ENCODE measurements around the gene PPID.
"Not testable (repeated sequence)": the region's sequence is repeated elsewhere in the genome, so short reads cannot be mapped to it uniquely, and the experiment has no call there.

The PPID gene

DNA sequence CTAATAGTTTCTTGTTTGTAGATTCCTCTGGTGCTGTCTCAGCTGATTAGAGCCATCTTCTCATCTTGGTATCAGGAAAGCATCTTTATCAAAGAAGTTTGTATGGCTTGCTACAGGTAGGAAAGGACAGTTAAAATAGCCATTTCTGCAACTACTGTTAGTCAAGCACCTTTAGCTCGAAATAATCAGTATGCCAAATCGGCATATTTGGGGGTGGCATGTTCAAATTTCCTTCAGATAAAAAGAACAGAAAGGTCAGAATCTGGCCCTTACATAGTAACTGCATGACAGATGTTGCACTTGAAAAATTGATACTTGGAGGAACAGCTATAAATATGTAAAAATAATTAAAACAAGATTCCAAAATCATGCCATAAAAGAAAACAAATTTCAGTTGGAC lies 56.3 kb downstream of the PPID start:
- DNase-seq: no peak

DNA sequence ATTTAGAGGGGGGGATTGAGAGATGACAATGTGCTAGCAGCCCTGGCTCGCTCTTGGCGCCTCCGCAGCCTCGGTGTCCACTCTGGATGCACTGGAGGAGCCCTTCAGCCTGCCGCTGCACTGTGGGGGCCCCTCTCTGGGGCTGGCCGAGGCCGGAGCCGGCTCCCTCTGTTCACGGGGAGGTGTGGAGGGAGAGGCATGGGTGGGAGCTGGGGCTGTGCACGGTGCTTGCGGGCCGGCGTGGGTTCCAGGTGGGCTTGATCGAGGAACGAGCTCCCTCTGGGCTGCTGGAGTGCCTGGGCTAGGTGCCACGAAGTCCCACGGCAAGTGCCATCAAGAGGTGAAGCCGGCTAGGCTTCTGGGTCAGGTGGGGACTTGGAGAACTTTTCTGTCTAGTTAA lies 58.4 kb downstream of the PPID start:
- DNase-seq: no peak

DNA sequence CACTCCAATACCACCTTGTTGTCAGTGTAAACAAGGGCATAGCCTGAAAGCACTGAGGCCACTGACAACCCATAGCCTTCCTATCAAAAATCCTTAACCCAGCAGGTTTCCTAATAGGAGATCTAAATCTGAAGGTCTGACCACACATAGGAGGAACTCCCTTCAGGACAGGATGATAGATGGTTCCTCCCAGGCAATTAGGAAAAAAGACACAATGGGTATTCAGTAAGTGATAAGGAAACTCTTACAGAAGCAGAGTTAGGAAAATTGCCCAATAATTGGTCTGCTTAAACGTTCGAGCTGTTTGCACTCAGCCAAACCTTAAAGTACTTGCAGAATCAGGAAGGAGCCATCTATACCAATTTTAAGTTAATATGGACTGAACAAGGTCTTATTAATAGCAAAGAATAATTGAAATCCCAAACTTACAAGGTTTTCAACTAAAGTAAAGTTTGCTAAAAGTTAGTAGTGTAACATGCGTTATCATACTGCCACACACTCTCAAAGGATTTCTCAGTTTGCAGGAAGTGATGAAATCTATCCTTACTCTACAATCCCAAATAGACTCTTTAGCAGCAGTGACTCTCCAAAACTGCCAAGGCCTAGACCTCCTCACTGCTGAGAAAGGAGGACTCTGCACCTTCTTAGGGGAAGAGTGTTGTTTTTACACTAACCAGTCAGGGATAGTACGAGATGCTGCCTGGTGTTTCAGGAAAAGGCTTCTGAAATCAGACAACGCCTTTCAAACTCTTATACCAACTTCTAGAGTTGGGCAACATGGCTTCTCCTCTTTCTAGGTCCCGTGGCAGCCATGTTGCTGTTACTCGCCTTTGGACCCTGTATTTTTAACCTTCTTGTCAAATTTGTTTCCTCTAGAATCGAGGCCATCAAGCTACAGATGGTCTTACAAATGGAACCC lies 59.2 kb downstream of the PPID start:
- not testable (repeated sequence) for DNase-seq

DNA sequence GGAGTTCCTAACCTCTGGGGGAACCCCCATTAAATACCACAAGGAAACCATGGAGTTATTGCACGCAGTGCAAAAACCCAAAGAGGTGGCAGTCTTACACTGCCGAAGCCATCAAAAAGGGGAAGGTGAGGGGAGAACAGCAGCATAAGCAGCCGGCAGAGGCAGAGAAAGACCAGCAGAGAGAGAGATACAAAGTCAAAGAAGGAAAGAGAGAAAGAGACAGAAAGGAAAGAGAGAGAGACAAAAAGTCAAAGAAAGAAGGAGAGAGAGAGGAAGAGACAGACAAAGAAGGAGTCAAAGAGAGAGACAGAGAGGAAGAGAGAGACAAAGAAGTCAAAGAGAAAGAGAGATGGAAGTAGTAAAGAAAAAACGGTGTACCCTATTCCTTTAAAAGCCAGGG lies 59.9 kb downstream of the PPID start:
- DNase-seq: not testable (repeated sequence)
